Loucy (cell line): Measurements from ENCODE around the gene MAP2K3.

Experiments used
- H2AFZ ChIP-seq: fragments of 200-600 bp; sonication (generic); 2 replicates; pipeline ENCODE4 v1.6.0; 2016; ENCODE audit warnings: antibody characterized with exemption, mild to moderate bottlenecking, low read length, moderate library complexity
- H3F3A ChIP-seq: fragments of 200-600 bp; 2 replicates; pipeline ENCODE4 v1.6.0; 2016; ENCODE audit warnings: antibody characterized with exemption, low read depth, mild to moderate bottlenecking
- H3K27me3 ChIP-seq: fragments of 200-600 bp; sonication (generic); 2 replicates; pipeline ENCODE4 v1.6.1; 2014; ENCODE audit warnings: low read length, mild to moderate bottlenecking; ENCODE audit not compliant: insufficient read depth, poor library complexity, severe bottlenecking
- H3K36me3 ChIP-seq: fragments of 200-600 bp; sonication (generic); 2 replicates; pipeline ENCODE4 v1.6.1; 2016; ENCODE audit warnings: low read length; ENCODE audit not compliant: insufficient read depth
- H3K4me1 ChIP-seq: fragments of 200-600 bp; sonication (generic); 2 replicates; pipeline ENCODE4 v1.5.1; 2014; ENCODE audit warnings: low read length, mild to moderate bottlenecking; ENCODE audit not compliant: insufficient read depth, poor library complexity, severe bottlenecking
- H3K4me2 ChIP-seq: fragments of 200-600 bp; sonication (generic); 2 replicates; pipeline ENCODE4 v1.6.0; 2014; ENCODE audit warnings: antibody characterized with exemption, low read length, low read depth, mild to moderate bottlenecking; ENCODE audit not compliant: poor library complexity, severe bottlenecking
- H3K4me3 ChIP-seq: fragments of 200-600 bp; sonication (generic); 2 replicates; pipeline ENCODE4 v1.5.1; 2014; ENCODE audit warnings: low read length, mild to moderate bottlenecking, mixed read lengths; ENCODE audit not compliant: poor library complexity, severe bottlenecking
- H3K79me2 ChIP-seq: fragments of 200-600 bp; sonication (generic); 2 replicates; pipeline ENCODE4 v1.6.1; 2014; ENCODE audit warnings: low read length; ENCODE audit not compliant: insufficient read depth
- H3K9ac ChIP-seq: fragments of 200-600 bp; sonication (generic); 2 replicates; pipeline ENCODE4 v1.6.0; 2014; ENCODE audit warnings: mild to moderate bottlenecking, low read depth, low read length, moderate library complexity; ENCODE audit not compliant: poor library complexity, severe bottlenecking
- H3K9me2 ChIP-seq: fragments of 200-600 bp; sonication (generic); replicated peaks from 2 replicates; pipeline ENCODE4 v1.6.1; 2016; ENCODE audit warnings: low read depth, low read length, mixed read lengths
- H3K9me3 ChIP-seq: fragments of 200-600 bp; sonication (generic); 2 replicates; pipeline ENCODE4 v1.6.1; 2014; ENCODE audit warnings: mild to moderate bottlenecking, antibody characterized with exemption, low read length, low read depth; ENCODE audit not compliant: insufficient read depth
- H4K20me1 ChIP-seq: fragments of 200-600 bp; sonication (generic); 2 replicates; pipeline ENCODE4 v1.6.0; 2014; ENCODE audit warnings: antibody characterized with exemption, low read length, mild to moderate bottlenecking; ENCODE audit not compliant: insufficient read depth, poor library complexity, severe bottlenecking
- CTCF ChIP-seq: fragments of 200-600 bp; sonication (generic); conservative IDR thresholded peaks from 2 replicates; pipeline ENCODE4 v1.5.1; 2014; ENCODE audit warnings: mild to moderate bottlenecking, antibody characterized with exemption, low read length
- EZH2phosphoT487 ChIP-seq: fragments of 200-600 bp; IDR thresholded peaks from 2 replicates; pipeline ENCODE4 v1.6.1; 2018; ENCODE audit warnings: antibody characterized with exemption, mild to moderate bottlenecking, moderate library complexity, borderline replicate concordance

MAP2K3 gene

DNA sequence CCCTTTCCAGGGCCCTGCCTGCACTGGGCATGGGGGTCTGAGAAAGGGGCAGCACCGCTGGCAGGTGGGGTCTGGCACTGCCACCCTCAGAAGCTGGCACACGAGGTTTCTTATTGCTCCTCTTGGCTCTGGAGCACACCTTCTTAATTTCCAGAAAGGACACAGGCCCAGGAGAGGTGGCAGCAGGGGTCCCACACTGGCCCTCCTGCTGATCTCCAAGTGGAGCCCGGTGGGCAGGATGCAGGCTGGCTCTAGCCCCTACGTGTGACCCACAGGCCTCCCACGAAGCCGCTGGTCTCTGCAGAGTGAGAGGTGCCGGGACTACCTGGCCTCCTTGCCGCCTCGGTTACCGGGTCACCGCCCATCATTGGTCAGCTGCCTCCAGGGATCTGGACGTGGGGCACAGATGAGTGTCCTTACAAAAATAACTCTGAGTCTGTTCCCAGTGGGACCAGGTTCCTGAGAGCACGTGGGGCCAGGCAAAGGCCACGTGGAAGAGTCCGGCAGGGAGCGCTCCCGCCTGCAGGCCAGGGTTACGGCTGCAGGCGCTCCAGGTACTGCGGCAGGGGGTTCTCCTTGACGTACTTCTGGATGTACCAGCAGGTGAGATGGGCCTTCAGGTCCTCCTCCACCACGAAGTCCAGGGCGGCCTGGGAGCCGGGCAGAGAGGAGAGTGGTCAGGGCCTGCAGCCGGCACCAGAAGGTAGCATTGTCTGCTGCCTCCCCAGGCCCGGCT lies 41.6 kb upstream of the MAP2K3 start:
- Histone ChIP-seq H3F3A (no peaks in the 10 kb centered on the region), H3K4me2 (no peak overlapping the region), H2AFZ (no peak overlapping the region), H3K9me3 (no peaks in the 10 kb centered on the region), H3K36me3 (no peaks in the 10 kb centered on the region), H3K4me3 (no peak overlapping the region), H3K9me2 (no peaks in the 10 kb centered on the region), H3K79me2 (no peaks in the 10 kb centered on the region), H3K27me3 (no peaks in the 10 kb centered on the region), H4K20me1 (no peaks in the 10 kb centered on the region), H3K4me1 (no peaks in the 10 kb centered on the region), H3K9ac (no peak overlapping the region)
- TF ChIP-seq CTCF, result no peak
- TF ChIP-seq EZH2phosphoT487, result no peak

- Histone ChIP-seq H3K4me3 (no peak overlapping the region), H3K9ac (no peak overlapping the region), H3K4me1 (no peaks in the 10 kb centered on the region), H3K9me3 (no peaks in the 10 kb centered on the region), H3K79me2 (no peaks in the 10 kb centered on the region), H4K20me1 (no peaks in the 10 kb centered on the region), H3K4me2 (no peak overlapping the region), H3F3A (no peaks in the 10 kb centered on the region), H3K9me2 (no peaks in the 10 kb centered on the region), H2AFZ (no peak overlapping the region), H3K27me3 (no peaks in the 10 kb centered on the region), H3K36me3 (no peaks in the 10 kb centered on the region)
- TF ChIP-seq EZH2phosphoT487 (no peak), CTCF (no peak)
Observed at GRCh38 chr17:21243516-21244303, 40.8 kb upstream of the MAP2K3 start.

DNA sequence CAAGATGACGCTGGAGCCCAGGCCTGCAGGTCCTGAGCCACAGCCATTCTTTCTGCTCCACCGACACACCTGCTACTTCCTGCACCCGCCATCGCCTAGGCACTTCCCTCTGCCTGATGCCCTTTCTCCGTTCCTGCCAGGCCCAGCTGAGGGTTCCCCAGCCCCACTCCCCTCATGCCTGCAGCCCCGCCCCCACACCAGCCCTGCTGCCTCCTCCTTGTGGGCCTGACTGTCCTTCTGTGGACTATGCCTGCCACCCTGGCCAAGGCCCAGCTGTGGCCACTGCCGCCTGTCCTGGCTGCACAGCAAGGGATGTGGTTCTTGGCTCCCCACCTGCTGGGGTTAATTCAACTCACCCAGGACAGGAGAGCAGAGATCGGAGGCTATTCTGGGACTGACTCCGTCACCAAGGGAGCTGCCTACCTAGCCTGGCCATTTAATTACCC lies 38.8 kb upstream of the MAP2K3 start:
- Histone ChIP-seq H3K9ac (no peak overlapping the region), H3K27me3 (no peaks in the 10 kb centered on the region), H3K9me3 (no peaks in the 10 kb centered on the region), H3F3A (no peaks in the 10 kb centered on the region), H2AFZ (no peak overlapping the region), H3K79me2 (no peaks in the 10 kb centered on the region), H3K4me1 (no peaks in the 10 kb centered on the region), H3K9me2 (no peaks in the 10 kb centered on the region), H3K4me2 (no peak overlapping the region), H3K36me3 (no peaks in the 10 kb centered on the region), H4K20me1 (no peaks in the 10 kb centered on the region), H3K4me3 (no peak overlapping the region)
- TF ChIP-seq CTCF (no peak), EZH2phosphoT487 (no peak)
